Stomach (tissue), 19 donors: ENCODE data around the gene TMOD1. TPM values are rescaled to one million over a fixed set of nuclear protein-coding genes. Genes with fewer than 3 reads are reported as not detected.
"Not testable (repeated sequence)": the region's sequence is repeated elsewhere in the genome, so short reads cannot be mapped to it uniquely, and the experiment has no call there.

ENCODE experiments used
- DNase-seq, 2 donors: peaks; one replicate each; pipeline versions ENCODE4 v3.0.0 to v3.0.0-alpha.2; 2013 to 2019
- H3K27ac ChIP-seq, 5 donors: fragments of 200-600 bp in 4 of 5; sonication (generic) in 4 of 5; one replicate each; pipeline ENCODE4 v1.5.1; 2013 to 2019; ENCODE audit warnings: mild to moderate bottlenecking in 1 of 5, moderate library complexity in 1 of 5
- H3K27me3 ChIP-seq, 3 donors: fragments of 200-600 bp; sonication (generic); one replicate each; pipeline ENCODE4 v1.5.1; 2017 to 2019; ENCODE audit warnings: mixed run types in 1 of 3
- H3K36me3 ChIP-seq, 4 donors: fragments of 200-600 bp; sonication (generic); 1 replicate in 3 of 4; 2 replicates in 1 of 4; pipeline ENCODE4 v1.5.1; 2016 to 2019
- H3K4me1 ChIP-seq, 4 donors: fragments of 200-600 bp; sonication (generic); one replicate each; pipeline ENCODE4 v1.5.1; 2016 to 2019
- H3K4me3 ChIP-seq, 4 donors: fragments of 200-600 bp; sonication (generic) in 3 of 4; one replicate each; pipeline ENCODE4 v1.5.1; 2016 to 2019; ENCODE audit warnings: mild to moderate bottlenecking in 1 of 4
- H3K9me3 ChIP-seq, 4 donors: fragments of 200-600 bp; sonication (generic); one replicate each; pipeline ENCODE4 v1.5.1; 2016 to 2019
- CTCF ChIP-seq, 7 experiments: fragments of 450-650 bp in 4 of 7; fragments of 200-600 bp in 3 of 7; sonication (generic) in 3 of 7; IDR thresholded peaks; one replicate each; pipeline ENCODE4 v1.5.1; 2016 to 2019; ENCODE audit warnings: antibody characterized with exemption in 7 of 7, control low read depth in 2 of 7, mild to moderate bottlenecking in 1 of 7
- EP300 ChIP-seq: sonication (generic); formaldehyde crosslinking; IDR thresholded peaks from one replicate; pipeline ENCODE4 v1.6.1; 2017; ENCODE audit warnings: antibody characterized with exemption
- POLR2A ChIP-seq, 4 donors: fragments of 450-650 bp; IDR thresholded peaks; one replicate each; pipeline ENCODE4 v1.6.1; 2016; ENCODE audit warnings: antibody characterized with exemption in 4 of 4, control low read depth in 2 of 4, mild to moderate bottlenecking in 1 of 4, moderate library complexity in 1 of 4
- POLR2AphosphoS5 ChIP-seq, 3 donors: sonication (generic); formaldehyde crosslinking; IDR thresholded peaks; one replicate each; pipeline ENCODE4 v1.6.1; 2016; ENCODE audit warnings: antibody characterized with exemption in 3 of 3
- WGBS, 5 donors: extraction: QIAGEN DNeasy Blood & Tissue Kit in 3 of 5; methylation state at CpG; one replicate each; pipeline versions ENCODE4 v1.1.5 to v1.1.7; 2013 to 2018; 5-methylcytosine and 5-hydroxymethylcytosine counted together
- intact Hi-C: fragments of 100-400 bp; cut with DNase I; formaldehyde crosslinking; loops from one replicate; pipeline ENCODE4 v1.15.1; 2023; ENCODE audit warnings: low total_unique reads
- long read RNA-seq, 10 donors: transcript quantifications; one replicate each; lab custom pipeline, GENCODE V29; 2026
- polyA plus RNA-seq, 3 donors: library from polyadenylated mRNA; stranded (reverse); fragments of 200-250 nt; gene quantifications; one replicate each; pipeline ENCODE4 v1.2.3, GENCODE V29; 2013
- total RNA-seq, 5 donors: library from RNA; depleted of rRNA; stranded (reverse); fragments of >200 nt; gene quantifications; one replicate each; pipeline versions ENCODE4 v1.1.0 to v1.2.3, GENCODE V29; 2014 to 2016
- donor health status: healthy with polysubstance abuse.
- donor health status: Bipolar disorder and iron deficiency.
- donor health status: healthy.

TMOD1 gene
- 10 to 100 TPM in 2 of 5 donors, 1 to 10 TPM in 3; 4.6 to 34.8 (median 9.6) TPM for total RNA-seq
- 10 to 100 TPM in 2 of 3 donors, 1 to 10 TPM in 1; 4.9 to 13.0 (median 12.8) TPM for polyA plus RNA-seq
- long read RNA-seq, donor 1, partial matches to known transcripts, result 0 of 1 reads
- long read RNA-seq, donor 1, other reads (novel, unspliced or antisense), result 0 of 1 reads
- long read RNA-seq, donor 2, partial matches to known transcripts, result 0 of 2 reads
- long read RNA-seq, donor 2, other reads (novel, unspliced or antisense), result 0 of 2 reads
- long read RNA-seq, donor 3, result 0 reads
- long read RNA-seq, donor 4, result 0 reads
- long read RNA-seq, donor 5, partial matches to known transcripts, result 18 of 19 reads
- long read RNA-seq, donor 5, other reads (novel, unspliced or antisense), result 0 of 19 reads
- long read RNA-seq, donor 6, partial matches to known transcripts, result 13 of 15 reads
- long read RNA-seq, donor 6, other reads (novel, unspliced or antisense), result 0 of 15 reads
- long read RNA-seq, donor 7, transcript TMOD1-201 (10 exons, 3,343 nt), result major isoform, 6 of 6 reads
- long read RNA-seq, donor 7, partial matches to known transcripts, result 0 of 6 reads
- long read RNA-seq, donor 7, other reads (novel, unspliced or antisense), result 0 of 6 reads
- long read RNA-seq, donor 8, partial matches to known transcripts, result 0 of 2 reads
- long read RNA-seq, donor 8, other reads (novel, unspliced or antisense), result 0 of 2 reads
- long read RNA-seq, donor 9, partial matches to known transcripts, result 0 of 1 reads
- long read RNA-seq, donor 9, other reads (novel, unspliced or antisense), result 0 of 1 reads
- long read RNA-seq, donor 10, partial matches to known transcripts, result 8 of 9 reads
- long read RNA-seq, donor 10, other reads (novel, unspliced or antisense), result 0 of 9 reads

GRCh38 chr9:97501177-97501971, at the start of gene TMOD1:
Gene TMOD1, plus strand, starts transcription at chr9:97501666. Its CDS starts 22,523 bp downstream, at chr9:97524189.
- 0 to 2% (median 1%) methylated on average over 21 to 82 of the region's 87 CpGs for WGBS, 5 donors
- H3K4me1 ChIP-seq, result peaks cover 23 to 60% (median 40%) of the 10 kb centered on the region in 4 donors
- H3K9me3 ChIP-seq, result no peaks in the 10 kb centered on the region
- DNase-seq, result peak; percentile 80 to 85
- intact Hi-C loops, result no loop called here
- peak within 1 kb of the TSS; percentile 66 to 87 (median 84) for H3K4me3 ChIP-seq
- H3K27me3 ChIP-seq, result peaks cover 0 to 18% (median 18%) of the 10 kb centered on the region in 3 donors
- H3K36me3 ChIP-seq, result peaks cover 0 to 8% (median 7%) of the 10 kb centered on the region in 4 donors
- peak within 1 kb of the TSS; percentile 71 to 92 (median 86) for H3K27ac ChIP-seq
- no peak for TF ChIP-seq POLR2AphosphoS5 (IDR thresholded peaks at IDR 0.05)
- peak in 2 of 7 experiments; percentile 10 to 50 for TF ChIP-seq CTCF (IDR thresholded peaks at IDR 0.05)
- no peak for TF ChIP-seq POLR2A (IDR thresholded peaks at IDR 0.05)
- no peak for TF ChIP-seq EP300

- H3K9me3 ChIP-seq, H3K4me3 ChIP-seq, intact Hi-C loops, H3K4me1 ChIP-seq, H3K27ac ChIP-seq, DNase-seq, H3K27me3 ChIP-seq: not testable (repeated sequence)
- 94 to 97% (median 96%) methylated on average over 3 of the region's 3 CpGs for WGBS, 5 donors
- H3K36me3 ChIP-seq, result peaks cover 0 to 12% (median 11%) of the 10 kb centered on the region in 4 donors
These were observed 47.9 kb upstream of the TMOD1 start for GRCh38 chr9:97453573-97453972.

- intact Hi-C loops, H3K9me3 ChIP-seq: not testable (repeated sequence)
These were observed 44.6 kb upstream of the TMOD1 start for GRCh38 chr9:97456841-97457240.

GRCh38 chr9:97459326-97459725, 42.1 kb upstream of the TMOD1 start:
- H3K9me3 ChIP-seq, result no peaks in the 10 kb centered on the region
- no peaks in the 10 kb centered on the region for H3K27me3 ChIP-seq
- H3K27ac ChIP-seq, result no peak overlapping the region
- H3K36me3 ChIP-seq, result peaks cover 0 to 31% (median 24%) of the 10 kb centered on the region in 4 donors
- H3K4me1 ChIP-seq, result no peaks in the 10 kb centered on the region
- no peak for DNase-seq
- intact Hi-C loops, result no loop called here
- no peak overlapping the region for H3K4me3 ChIP-seq
- TF ChIP-seq POLR2AphosphoS5 (IDR thresholded peaks at IDR 0.05) (no peak), CTCF (IDR thresholded peaks at IDR 0.05) (no peak), EP300 (no peak), POLR2A (IDR thresholded peaks at IDR 0.05) (no peak)

More at GRCh38 chr9:97456841-97457240, 44.6 kb upstream of the TMOD1 start:
- not testable (repeated sequence) for H3K4me1 ChIP-seq, H3K4me3 ChIP-seq, H3K27ac ChIP-seq, H3K27me3 ChIP-seq, DNase-seq
- H3K36me3 ChIP-seq, result peaks cover 0 to 18% (median 14%) of the 10 kb centered on the region in 4 donors

GRCh38 chr9:97462159-97462558, 39.3 kb upstream of the TMOD1 start:
- Histone ChIP-seq H3K9me3 (no peaks in the 10 kb centered on the region), H3K36me3 (peaks cover 0 to 53% (median 51%) of the 10 kb centered on the region in 4 donors), H3K27ac (no peak overlapping the region), H3K27me3 (no peaks in the 10 kb centered on the region), H3K4me3 (no peak overlapping the region), H3K4me1 (peaks cover 0 to 7% (median 0%) of the 10 kb centered on the region in 4 donors)
- no peak for TF ChIP-seq CTCF (IDR thresholded peaks at IDR 0.05)
- intact Hi-C loops, result no loop called here
- 84 to 95% (median 89%) methylated on average over 3 of the region's 3 CpGs for WGBS, 5 donors
- DNase-seq, result no peak
